ENCODE measurements around the gene WLS.

The WLS gene

GRCh38 chr1:68227598-68227997 lies 4.7 kb downstream of the WLS start:
- no peak overlapping the region for H3K27ac ChIP-seq
- no peak for TF ChIP-seq CTCF (IDR thresholded peaks at IDR 0.05)
- no peak for TF ChIP-seq ZFX (IDR thresholded peaks at IDR 0.05; ENCODE audit: borderline replicate concordance)

GRCh38 chr1:68225781-68226180 lies 6.5 kb downstream of the WLS start:
- TF ChIP-seq CTCF (IDR thresholded peaks at IDR 0.05) = no peak
- TF ChIP-seq ZFX (IDR thresholded peaks at IDR 0.05; ENCODE audit: borderline replicate concordance) = no peak
- H3K27ac ChIP-seq = no peak overlapping the region

- TF ChIP-seq ZFX (IDR thresholded peaks at IDR 0.05; ENCODE audit: borderline replicate concordance) (no peak), CTCF (IDR thresholded peaks at IDR 0.05) (no peak)
- H3K27ac ChIP-seq = no peak overlapping the region
Measured at GRCh38 chr1:68223687-68224086, 8.6 kb downstream of the WLS start.

GRCh38 chr1:68221980-68222373 lies 10.3 kb downstream of the WLS start:
- TF ChIP-seq CTCF (IDR thresholded peaks at IDR 0.05) (no peak), ZFX (IDR thresholded peaks at IDR 0.05; ENCODE audit: borderline replicate concordance) (no peak)
- no peak overlapping the region for H3K27ac ChIP-seq

- TF ChIP-seq ZFX (IDR thresholded peaks at IDR 0.05; ENCODE audit: borderline replicate concordance) (no peak), CTCF (IDR thresholded peaks at IDR 0.05) (no peak)
- H3K27ac ChIP-seq = no peak overlapping the region
Measured at GRCh38 chr1:68221001-68221979, 11.0 kb downstream of the WLS start.

GRCh38 chr1:68220420-68220819 lies 11.9 kb downstream of the WLS start:
- no peak for TF ChIP-seq ZFX (IDR thresholded peaks at IDR 0.05; ENCODE audit: borderline replicate concordance)
- TF ChIP-seq CTCF (IDR thresholded peaks at IDR 0.05) = no peak
- H3K27ac ChIP-seq = no peak overlapping the region

- TF ChIP-seq CTCF (IDR thresholded peaks at IDR 0.05) (no peak), ZFX (IDR thresholded peaks at IDR 0.05; ENCODE audit: borderline replicate concordance) (no peak)
- H3K27ac ChIP-seq = no peak overlapping the region
Measured at GRCh38 chr1:68218490-68218889, 13.8 kb downstream of the WLS start.

Measured in 22Rv1 (cell line).